HepG2 (cell line): Measurements from ENCODE around the gene NBEAL2. TPM values are rescaled to one million over a fixed set of nuclear protein-coding genes. Genes with fewer than 3 reads are reported as not detected.

ENCODE experiments used
- ATAC-seq: fragments of 200-7000 bp; cut with Tn5 transposase; 3 replicates; pipeline ENCODE4 v1.9.1; 2020; ENCODE audit warnings: mild to moderate bottlenecking, moderate library complexity
- BruUV-seq: library from RNA; stranded (reverse); fragments of 400-500 nt; replicated peaks from 2 replicates; lab custom pipeline; 2021; lab: Mats Ljungman, UMichigan
- CTCF ChIA-PET: fragments of 300-600 bp; formaldehyde crosslinking; extraction: SDS; loops from one replicate; lab custom pipeline; 2021; ENCODE audit warnings: low total read pairs, inconsistent platforms, low intra/inter-chr PET ratio; lab: Yijun Ruan, JAX
- POLR2A ChIA-PET: fragments of 350-600 bp; sonication (Branson Sonifier 250); formaldehyde crosslinking; loops from one replicate; lab custom pipeline; 2020; ENCODE audit warnings: antibody characterized with exemption, inconsistent platforms; lab: Yijun Ruan, JAX
- DNase-seq: peaks from one replicate; pipeline ENCODE4 v3.0.0-alpha.2; 2015; ENCODE audit warnings: low spot score
- FAIRE-seq: peaks from 3 replicates; lab custom pipeline; 2011; peaks lifted over from hg19 to GRCh38; lab: Jason Lieb, UNC
- H2AFZ ChIP-seq: one replicate; pipeline ENCODE4 v1.6.1; 2011; ENCODE audit warnings: low read length, inconsistent platforms
- H3K27ac ChIP-seq: fragments of 300-600 bp; 3 replicates; pipeline ENCODE4 v1.8.0; 2011; ENCODE audit warnings: mixed run types, mild to moderate bottlenecking, mixed read lengths, low read length, inconsistent platforms; ENCODE audit not compliant: insufficient read depth; ENCODE audit errors: extremely low read length
- H3K27me3 ChIP-seq, 2 experiments: fragments of 200-600 bp in 1 of 2; 2 replicates in 1 of 2; 3 replicates in 1 of 2; pipeline versions ENCODE4 v1.6.0 to v1.8.0; 2011; ENCODE audit warnings: low read length in 2 of 2, mild to moderate bottlenecking in 2 of 2, moderate library complexity in 2 of 2, inconsistent platforms in 1 of 2; ENCODE audit not compliant: insufficient read depth in 2 of 2, control insufficient read depth in 1 of 2
- H3K36me3 ChIP-seq, 2 experiments: fragments of 200-600 bp in 1 of 2; replicated peaks in 1 of 2; 2 replicates in 1 of 2; 3 replicates in 1 of 2; pipeline versions ENCODE4 v1.5.1 to v1.8.0; 2011; ENCODE audit warnings: low read length in 2 of 2, inconsistent platforms in 1 of 2; ENCODE audit not compliant: insufficient read depth in 2 of 2, control insufficient read depth in 1 of 2
- H3K4me1 ChIP-seq: 2 replicates; pipeline ENCODE4 v1.5.1; 2012; ENCODE audit warnings: low read length, inconsistent platforms; ENCODE audit not compliant: insufficient read depth
- H3K4me2 ChIP-seq: 2 replicates; pipeline ENCODE4 v1.6.0; 2011; ENCODE audit warnings: low read depth, low read length, inconsistent platforms
- H3K4me3 ChIP-seq, 3 experiments: fragments of 200-600 bp in 1 of 3; sonication (generic), shearing (Covaris generic) in 1 of 3; replicated peaks in 1 of 3; 2 replicates each; pipeline ENCODE4 v1.5.1; 2011 to 2016; ENCODE audit warnings: low read length in 3 of 3, inconsistent platforms in 2 of 3, low read depth in 2 of 3, mild to moderate bottlenecking in 2 of 3, control low read depth in 1 of 3, mixed read lengths in 1 of 3; ENCODE audit not compliant: insufficient read depth in 1 of 3
- H3K79me2 ChIP-seq: one replicate; pipeline ENCODE4 v1.6.1; 2011; ENCODE audit warnings: low read length, inconsistent platforms; ENCODE audit not compliant: insufficient read depth
- H3K9ac ChIP-seq: 2 replicates; pipeline ENCODE4 v1.6.0; 2011; ENCODE audit warnings: mild to moderate bottlenecking, low read depth, low read length, inconsistent platforms; ENCODE audit not compliant: insufficient read depth
- H3K9me3 ChIP-seq: 2 replicates; pipeline ENCODE4 v1.5.1; 2012; ENCODE audit warnings: mild to moderate bottlenecking, low read length
- H4K20me1 ChIP-seq: 2 replicates; pipeline ENCODE4 v1.6.0; 2011; ENCODE audit warnings: inconsistent platforms, mild to moderate bottlenecking, low read length, moderate library complexity; ENCODE audit not compliant: insufficient read depth
- ATF3 ChIP-seq: sonication (generic); formaldehyde crosslinking; IDR thresholded peaks from 2 replicates; pipeline ENCODE4 v1.4.0; 2020; ENCODE audit warnings: missing genetic modification reagents
- BHLHE40 ChIP-seq: IDR thresholded peaks from 2 replicates; pipeline ENCODE4 v1.6.1; 2011; ENCODE audit warnings: low read length, improper control_type of control experiment
- HDAC1 ChIP-seq: sonication (generic); formaldehyde crosslinking; IDR thresholded peaks from 2 replicates; pipeline ENCODE4 v1.5.1; 2020; ENCODE audit warnings: mild to moderate bottlenecking, missing genetic modification reagents
- HMGXB4 ChIP-seq, 2 experiments: sonication (generic) in 1 of 2; formaldehyde crosslinking in 1 of 2; IDR thresholded peaks; 2 replicates each; pipeline versions ENCODE4 v1.4.0 to v1.6.1; 2018 to 2020; ENCODE audit warnings: missing genetic modification reagents in 2 of 2, borderline replicate concordance in 1 of 2, low read depth in 1 of 2, mild to moderate bottlenecking in 1 of 2, missing biosample characterization in 1 of 2
- HNF4G ChIP-seq, 2 experiments: sonication (generic) in 1 of 2; formaldehyde crosslinking in 1 of 2; IDR thresholded peaks; 2 replicates each; pipeline versions ENCODE4 v1.4.0 to v1.6.1; 2011 to 2020; ENCODE audit warnings: borderline replicate concordance in 2 of 2, low read depth in 2 of 2, mild to moderate bottlenecking in 2 of 2, low read length in 1 of 2, missing genetic modification reagents in 1 of 2, moderate library complexity in 1 of 2
- MEIS1 ChIP-seq: sonication (generic); formaldehyde crosslinking; IDR thresholded peaks from 2 replicates; pipeline ENCODE4 v1.9.0; 2021; ENCODE audit warnings: mild to moderate bottlenecking, missing genetic modification reagents, moderate library complexity, borderline replicate concordance
- PBX3 ChIP-seq: sonication (generic); formaldehyde crosslinking; IDR thresholded peaks from 2 replicates; pipeline ENCODE4 v1.8.1; 2023; ENCODE audit warnings: missing genetic modification reagents, inconsistent platforms, borderline replicate concordance
- RORA ChIP-seq: sonication (generic); formaldehyde crosslinking; IDR thresholded peaks from 2 replicates; pipeline ENCODE4 v1.5.0; 2020; ENCODE audit warnings: mild to moderate bottlenecking, missing genetic modification reagents, moderate library complexity
- TRIM22 ChIP-seq: fragments of 450-650 bp; IDR thresholded peaks from 2 replicates; pipeline ENCODE4 v1.6.1; 2017
- ZBTB8A ChIP-seq: sonication (generic); formaldehyde crosslinking; IDR thresholded peaks from 2 replicates; pipeline ENCODE4 v1.4.0; 2020; ENCODE audit warnings: mild to moderate bottlenecking, low read depth, missing genetic modification reagents, borderline replicate concordance
- ZFAT ChIP-seq: sonication (generic); formaldehyde crosslinking; conservative IDR thresholded peaks from 2 replicates; pipeline ENCODE4 v1.8.1; 2023; ENCODE audit warnings: missing genetic modification reagents, inconsistent platforms
- whole genome bisulfite sequencing: methylation state at CpG from one replicate; pipeline ENCODE4 v1.1.6; 2017; ENCODE audit warnings: low lambda C conversion rate; 5-methylcytosine and 5-hydroxymethylcytosine counted together
- in situ Hi-C: cut with HindIII; loops from 2 replicates; pipeline ENCODE4 v1.10.0; 2017; ENCODE audit warnings: low pct_unique_long_range_greater_than_20kb; ENCODE audit not compliant: extremely low pct_ligation_motif_present
- intact Hi-C: fragments of 100-400 bp; cut with micrococcal nuclease; formaldehyde crosslinking; loops from one replicate; pipeline ENCODE4 v1.10.0; 2022; ENCODE audit not compliant: unreplicated experiment
- polyA plus RNA-seq, 8 experiments: library from polyadenylated mRNA; depleted of rRNA in 3 of 8; stranded (reverse) in 7 of 8; unstranded in 1 of 8; fragments of >200 nt; fragmentation: Illumina TruSeq in 4 of 8; extraction: Trizol in 4 of 8; gene quantifications; 2 replicates each; pipeline versions ENCODE4 v1.2.1 to v1.2.3, GENCODE V29; 2011 to 2016; ENCODE audit warnings: low read depth in 4 of 8, missing spikeins in 1 of 8, mixed read lengths in 1 of 8; ENCODE audit not compliant: insufficient read depth in 1 of 8
- total RNA-seq, 5 experiments: library from RNA; depleted of rRNA; stranded (reverse); fragments of >200 nt; fragmentation: Illumina TruSeq; extraction: Trizol; gene quantifications; 2 replicates each; pipeline ENCODE4 v1.2.3, GENCODE V29; 2016; ENCODE audit warnings: low read depth in 1 of 5

NBEAL2 gene
- total and polyA plus RNA-seq, 2 of the 13 experiments (the other 11 are each of a cell fraction or from before 2014, with no cell fraction given), result 9.7 to 12.4 TPM

GRCh38 chr3:46957092-46957820 is 22.2 kb upstream of the NBEAL2 start:
- ATAC-seq (no peak), FAIRE-seq (no peak), DNase-seq (no peak)
- ChIA-PET POLR2A (no interaction called here), CTCF (no interaction called here)
- peaks cover 95% of the 10 kb centered on the region for H3K79me2 ChIP-seq
- no peak overlapping the region for H3K4me3 ChIP-seq
- H3K27ac ChIP-seq, result peak overlapping the region; percentile 11
- peaks cover 67% of the 10 kb centered on the region for H4K20me1 ChIP-seq
- intact Hi-C loops (no loop called here), in situ Hi-C loops (no loop called here)
- BruUV-seq, result no TSS peak
- H3K4me2 ChIP-seq, result no peak overlapping the region
- peaks cover 88% of the 10 kb centered on the region for H3K4me1 ChIP-seq
- peaks cover 3 to 15% of the 10 kb centered on the region in 2 experiments; a peak in 4 of 5 replicates for H3K36me3 ChIP-seq
- no peaks in the 10 kb centered on the region for H3K9me3 ChIP-seq
- no peak overlapping the region for H2AFZ ChIP-seq
- no peak overlapping the region for H3K9ac ChIP-seq
- 65% methylated on average over 11 of the region's 11 CpGs for WGBS
- TF ChIP-seq RORA (CRISPR knock-in tag) (no peak), HDAC1 (CRISPR knock-in tag) (no peak), TRIM22 (no peak), HNF4G (IDR thresholded peaks at IDR 0.05; ENCODE audit: borderline replicate concordance, low read depth, low read length) (no peak), HNF4G (CRISPR knock-in tag; IDR thresholded peaks at IDR 0.05; ENCODE audit: borderline replicate concordance, low read depth) (no peak), BHLHE40 (no peak), PBX3 (CRISPR knock-in tag) (no peak), HMGXB4 (CRISPR knock-in tag; IDR thresholded peaks at IDR 0.05; ENCODE audit: borderline replicate concordance in 1 of 2, low read depth in 1 of 2) (no peak), ZBTB8A (CRISPR knock-in tag) (no peak), ZFAT (CRISPR knock-in tag) (no peak), ATF3 (CRISPR knock-in tag) (no peak), MEIS1 (CRISPR knock-in tag) (no peak)
- no peaks in the 10 kb centered on the region for H3K27me3 ChIP-seq
